ENCODE measurements around the gene ZNF665. TPM values are rescaled to one million over a fixed set of nuclear protein-coding genes. Genes with fewer than 3 reads are reported as not detected.

ZNF665 gene
- total RNA-seq, 1 donor, result 2.4 TPM

- peak overlapping the region; percentile 73 for H3K4me3 ChIP-seq (ENCODE audit: low read depth, low read length)
- peak; percentile 27 for DNase-seq (ENCODE audit: low read depth)
- no peak for TF ChIP-seq CTCF (IDR thresholded peaks at IDR 0.05; ENCODE audit: insufficient read depth, low read length)
Measured at GRCh38 chr19:53158119-53158656, 35.0 kb downstream of the ZNF665 start.

GRCh38 chr19:53157626-53158025 is 35.5 kb downstream of the ZNF665 start:
- TF ChIP-seq CTCF (IDR thresholded peaks at IDR 0.05; ENCODE audit: insufficient read depth, low read length), result no peak
- peak; percentile 14 for DNase-seq (ENCODE audit: low read depth)
- H3K4me3 ChIP-seq (ENCODE audit: low read depth, low read length), result peak overlapping the region; percentile 73

GRCh38 chr19:53156850-53157249 is 36.3 kb downstream of the ZNF665 start:
- no peak for DNase-seq (ENCODE audit: low read depth)
- no peak for TF ChIP-seq CTCF (IDR thresholded peaks at IDR 0.05; ENCODE audit: insufficient read depth, low read length)
- no peak overlapping the region for H3K4me3 ChIP-seq (ENCODE audit: low read depth, low read length)

GRCh38 chr19:53147645-53148044 is 45.5 kb downstream of the ZNF665 start:
- DNase-seq (ENCODE audit: low read depth), result no peak
- H3K4me3 ChIP-seq (ENCODE audit: low read depth, low read length), result no peak overlapping the region
- no peak for TF ChIP-seq CTCF (IDR thresholded peaks at IDR 0.05; ENCODE audit: insufficient read depth, low read length)

- DNase-seq (ENCODE audit: low read depth), result no peak
- H3K4me3 ChIP-seq (ENCODE audit: low read depth, low read length), result no peak overlapping the region
- TF ChIP-seq CTCF (IDR thresholded peaks at IDR 0.05; ENCODE audit: insufficient read depth, low read length), result no peak
Measured at GRCh38 chr19:53140351-53140750, 52.8 kb downstream of the ZNF665 start.

- TF ChIP-seq CTCF (IDR thresholded peaks at IDR 0.05; ENCODE audit: insufficient read depth, low read length), result no peak
- no peak for DNase-seq (ENCODE audit: low read depth)
- no peak overlapping the region for H3K4me3 ChIP-seq (ENCODE audit: low read depth, low read length)
Measured at GRCh38 chr19:53136432-53136831, 56.7 kb downstream of the ZNF665 start.
